Measurements from ENCODE around the gene CAPN9.

GRCh38 chr1:230812568-230812967, 65.4 kb downstream of the CAPN9 start:
- TF ChIP-seq, protein P1, sequence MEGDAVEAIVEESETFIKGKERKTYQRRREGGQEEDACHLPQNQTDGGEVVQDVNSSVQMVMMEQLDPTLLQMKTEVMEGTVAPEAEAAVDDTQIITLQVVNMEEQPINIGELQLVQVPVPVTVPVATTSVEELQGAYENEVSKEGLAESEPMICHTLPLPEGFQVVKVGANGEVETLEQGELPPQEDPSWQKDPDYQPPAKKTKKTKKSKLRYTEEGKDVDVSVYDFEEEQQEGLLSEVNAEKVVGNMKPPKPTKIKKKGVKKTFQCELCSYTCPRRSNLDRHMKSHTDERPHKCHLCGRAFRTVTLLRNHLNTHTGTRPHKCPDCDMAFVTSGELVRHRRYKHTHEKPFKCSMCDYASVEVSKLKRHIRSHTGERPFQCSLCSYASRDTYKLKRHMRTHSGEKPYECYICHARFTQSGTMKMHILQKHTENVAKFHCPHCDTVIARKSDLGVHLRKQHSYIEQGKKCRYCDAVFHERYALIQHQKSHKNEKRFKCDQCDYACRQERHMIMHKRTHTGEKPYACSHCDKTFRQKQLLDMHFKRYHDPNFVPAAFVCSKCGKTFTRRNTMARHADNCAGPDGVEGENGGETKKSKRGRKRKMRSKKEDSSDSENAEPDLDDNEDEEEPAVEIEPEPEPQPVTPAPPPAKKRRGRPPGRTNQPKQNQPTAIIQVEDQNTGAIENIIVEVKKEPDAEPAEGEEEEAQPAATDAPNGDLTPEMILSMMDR (IDR thresholded peaks at IDR 0.05): no peak
- TF ChIP-seq POLR2A (IDR thresholded peaks at IDR 0.05) (no peak), EP300 (IDR thresholded peaks at IDR 0.05) (no peak)
